NT2/D1 (cell line): ENCODE data around the gene GTF2A2.

Experiments
- SUZ12 ChIP-seq: IDR thresholded peaks from 2 replicates; pipeline ENCODE4 v1.6.1; 2011; ENCODE audit not compliant: insufficient read length, insufficient read depth; ENCODE audit errors: extremely low read depth
- YY1 ChIP-seq: IDR thresholded peaks from 2 replicates; pipeline ENCODE4 v1.6.1; 2011; ENCODE audit not compliant: insufficient read length, insufficient read depth

GRCh38 chr15:59689626-59690236, 32.4 kb upstream of the GTF2A2 start:
- no peak for TF ChIP-seq YY1
- no peak for TF ChIP-seq SUZ12
